Measurements from ENCODE around the gene OPTN.
"Not testable (repeated sequence)": the region's sequence is repeated elsewhere in the genome, so short reads cannot be mapped to it uniquely, and the experiment has no call there.

The OPTN gene

DNA sequence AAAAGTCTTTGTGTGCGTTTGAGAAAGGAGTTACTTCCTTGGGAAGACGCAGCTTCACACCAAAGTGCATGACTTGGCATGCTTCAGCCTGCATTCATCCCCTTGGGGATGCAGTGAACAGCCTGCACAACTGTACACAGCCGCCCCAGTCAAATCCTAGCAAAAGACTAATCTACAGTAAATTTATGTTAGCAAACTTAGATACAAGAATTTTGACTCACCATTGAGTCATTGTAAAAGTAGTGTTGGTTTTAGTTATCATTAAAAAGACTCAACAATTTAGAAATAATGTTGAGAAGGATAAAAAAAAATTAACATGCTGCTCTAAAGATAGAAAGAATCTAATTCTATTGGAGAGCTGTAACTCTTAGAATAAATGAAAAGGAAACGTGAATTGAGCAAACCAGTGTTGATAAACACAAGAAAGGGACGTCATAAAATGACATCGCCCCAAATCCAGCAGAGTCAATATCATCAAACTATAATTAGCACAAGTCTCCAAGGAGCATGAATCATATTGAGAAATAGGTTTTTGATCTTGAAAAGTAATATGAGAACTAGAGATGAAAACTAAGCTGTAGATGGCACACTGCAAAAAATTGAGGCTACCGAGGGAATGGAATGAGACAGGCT, 11.9 kb upstream of the OPTN start:
- no peak for DNase-seq

DNA sequence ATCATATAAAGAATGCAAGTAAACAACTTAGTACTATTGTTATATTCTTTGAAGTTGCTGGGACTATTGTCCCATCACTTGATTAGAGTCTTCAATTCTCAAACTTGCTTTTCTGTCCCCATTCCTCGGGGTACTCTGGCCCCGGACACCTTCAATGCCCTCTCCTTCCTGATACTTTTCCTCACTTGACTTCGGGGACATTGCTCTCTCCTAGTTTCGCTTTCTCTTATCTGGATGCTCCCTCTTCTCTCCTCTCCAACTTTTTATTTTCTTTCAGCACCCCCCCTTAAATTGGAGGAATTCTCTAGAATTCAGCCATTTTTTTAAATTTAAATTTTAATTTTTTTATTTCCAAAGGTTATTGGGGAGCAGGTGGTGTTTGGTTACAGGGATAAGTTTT, 10.6 kb upstream of the OPTN start:
- DNase-seq = no peak

DNA sequence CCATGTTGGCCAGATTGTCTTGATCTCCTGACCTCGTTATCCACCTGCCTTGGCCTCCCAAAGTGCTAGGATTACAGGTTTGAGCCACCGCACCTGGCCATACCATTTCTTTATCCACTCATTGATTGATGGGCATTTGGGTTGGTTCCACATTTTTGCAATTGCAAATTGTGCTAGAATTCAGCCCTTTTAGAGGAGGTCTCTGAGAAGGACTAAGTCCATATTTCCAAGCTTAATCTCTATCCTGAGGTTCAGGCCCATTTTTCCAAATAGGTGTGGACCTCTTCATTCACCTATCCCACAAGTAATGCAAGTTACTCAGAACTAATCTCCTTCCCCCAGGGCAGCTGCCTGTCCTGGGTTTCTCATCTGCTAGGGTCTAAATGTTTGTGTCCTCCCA, 9.7 kb upstream of the OPTN start:
- no peak for DNase-seq

DNA sequence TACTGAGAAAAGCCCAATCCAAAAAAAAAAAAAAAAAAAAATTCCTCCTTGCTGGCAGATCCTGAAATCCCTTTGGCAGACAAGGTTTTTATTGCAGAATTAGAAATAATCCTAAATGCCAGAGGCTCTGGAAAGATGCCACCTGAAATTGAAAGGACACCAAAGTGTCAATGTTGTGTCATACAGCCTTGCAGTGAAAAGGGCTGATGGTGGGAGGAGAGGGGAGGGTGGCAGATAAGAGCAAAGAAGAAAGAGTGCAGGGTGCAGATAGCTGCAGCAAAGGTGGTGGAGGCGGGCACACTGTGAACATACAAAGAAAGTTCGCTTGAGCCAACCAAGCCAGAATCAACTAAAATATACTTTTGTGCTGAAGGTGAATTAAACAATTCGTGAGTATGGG, 8.2 kb upstream of the OPTN start:
- no peak for DNase-seq

DNA sequence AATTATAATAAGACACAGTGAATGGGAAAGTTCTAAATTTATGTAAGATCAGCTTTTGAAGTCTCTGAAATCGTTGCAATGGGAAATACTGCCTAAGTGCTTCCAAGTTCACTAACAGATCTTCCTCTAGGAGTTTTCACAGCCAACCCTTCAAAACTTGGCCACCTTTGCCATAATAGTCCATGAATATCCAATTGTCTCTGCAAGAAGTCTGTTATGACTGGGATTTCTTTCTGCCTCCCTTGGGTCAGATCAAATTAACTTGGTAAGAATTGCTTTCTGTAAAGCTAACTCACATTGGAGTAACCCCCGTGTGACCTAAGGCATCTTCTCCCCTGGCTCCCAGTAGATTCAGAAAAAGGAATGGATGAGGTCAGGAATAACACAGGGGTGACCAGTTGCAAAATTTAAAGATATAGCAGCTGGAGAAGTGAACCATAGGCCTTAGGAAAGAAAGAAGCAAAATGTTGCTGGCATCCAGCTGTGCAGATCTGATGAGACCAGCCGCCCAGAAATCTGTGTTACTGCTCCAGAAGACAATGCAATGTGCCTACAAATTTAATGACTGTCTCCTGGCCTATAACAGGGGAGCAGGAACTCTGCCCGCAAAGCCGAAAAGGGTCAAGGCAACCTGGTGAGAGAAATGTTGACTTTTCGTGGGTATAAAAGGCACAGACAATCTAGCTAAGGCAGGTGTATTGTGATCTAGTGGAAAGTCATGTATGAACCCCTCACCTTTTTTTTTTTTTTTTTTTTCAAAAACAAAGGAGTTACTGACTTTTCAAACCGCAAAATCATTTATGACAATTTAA, 7.5 kb upstream of the OPTN start:
- no peak for DNase-seq

DNA sequence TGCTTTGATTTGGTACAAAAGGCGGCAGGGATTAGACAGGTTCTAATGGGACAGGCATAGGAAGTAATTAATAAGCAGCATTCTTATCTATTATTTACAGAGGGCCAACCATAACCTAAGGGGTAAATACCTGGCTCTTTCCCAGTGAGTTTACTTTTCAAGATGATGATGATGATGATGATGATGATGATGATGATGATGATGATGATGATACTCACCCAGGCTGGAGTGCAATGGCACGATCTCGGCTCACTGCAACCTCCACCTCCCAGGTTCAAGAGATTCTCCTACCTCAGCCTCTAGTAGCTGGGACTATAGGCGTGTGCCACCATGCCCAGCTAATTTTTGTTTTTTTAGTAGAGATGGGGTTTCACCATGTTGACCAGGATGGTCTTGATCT, 5.9 kb upstream of the OPTN start:
- DNase-seq = not testable (repeated sequence)

DNA sequence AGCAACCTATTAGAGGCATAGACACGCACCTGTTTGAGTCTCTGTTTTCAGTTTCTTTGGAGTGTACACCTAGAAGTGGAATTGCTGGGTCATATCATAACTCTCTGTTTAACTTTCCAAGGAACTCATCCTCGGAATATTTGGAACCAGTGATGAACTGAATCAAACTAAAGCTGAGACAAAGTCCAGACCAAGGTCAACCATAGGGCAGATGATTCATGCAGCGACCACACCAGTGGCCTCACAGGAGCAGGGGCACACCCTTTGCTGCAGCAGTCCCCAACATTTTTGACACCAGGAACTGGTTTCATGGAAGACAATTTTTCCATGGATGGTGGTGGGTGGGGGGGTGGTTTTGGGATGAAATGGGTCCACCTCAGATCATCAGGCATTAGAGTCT, 4.9 kb upstream of the OPTN start:
- DNase-seq = no peak

DNA sequence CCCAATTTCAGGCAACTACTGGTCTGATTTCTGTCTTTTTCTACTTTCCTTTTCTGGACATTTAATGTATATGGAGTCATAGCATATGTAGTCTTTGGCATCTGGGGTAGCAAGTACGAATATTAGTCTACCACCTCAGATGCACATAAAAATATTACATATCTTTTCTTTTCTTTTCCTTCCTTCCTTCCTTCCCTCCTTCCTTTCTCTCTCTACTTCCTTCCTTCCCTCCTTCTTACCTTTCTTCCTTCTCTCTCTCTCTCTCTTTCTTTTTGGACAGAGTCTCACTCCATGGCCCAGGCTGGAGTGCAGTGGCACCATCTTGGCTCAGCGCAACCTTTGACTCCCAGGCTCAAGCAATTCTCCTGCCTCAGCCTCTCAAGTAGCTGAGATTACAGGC, 4.0 kb upstream of the OPTN start:
- DNase-seq = no peak

DNA sequence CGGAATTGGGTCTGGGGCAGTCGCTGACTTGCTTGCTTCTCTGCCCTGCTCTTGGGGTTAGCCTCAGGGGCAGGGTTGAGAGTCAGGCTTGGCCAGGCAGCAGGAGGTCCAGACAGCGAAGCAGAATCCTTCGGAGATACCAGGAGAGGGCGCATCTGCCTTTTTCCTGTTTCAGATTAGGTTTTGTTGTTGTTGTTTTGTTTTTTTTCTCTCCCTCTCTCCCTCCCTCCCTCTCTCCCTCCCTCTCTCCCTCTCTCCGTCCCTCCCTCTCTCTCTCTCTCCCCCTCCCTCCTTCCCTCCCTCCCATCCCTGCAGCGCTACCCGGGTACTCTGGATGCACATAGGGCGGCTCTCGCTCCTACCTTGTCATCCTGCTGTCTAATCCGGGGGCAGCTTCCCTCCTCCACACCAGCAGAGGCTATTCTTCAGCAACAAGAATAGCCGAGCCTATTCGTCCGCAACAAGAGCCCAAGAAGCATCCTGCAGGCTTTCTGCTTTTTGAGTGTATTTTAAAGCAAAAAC, 758 bp upstream of the OPTN start:
- peak; percentile 53 for DNase-seq

DNA sequence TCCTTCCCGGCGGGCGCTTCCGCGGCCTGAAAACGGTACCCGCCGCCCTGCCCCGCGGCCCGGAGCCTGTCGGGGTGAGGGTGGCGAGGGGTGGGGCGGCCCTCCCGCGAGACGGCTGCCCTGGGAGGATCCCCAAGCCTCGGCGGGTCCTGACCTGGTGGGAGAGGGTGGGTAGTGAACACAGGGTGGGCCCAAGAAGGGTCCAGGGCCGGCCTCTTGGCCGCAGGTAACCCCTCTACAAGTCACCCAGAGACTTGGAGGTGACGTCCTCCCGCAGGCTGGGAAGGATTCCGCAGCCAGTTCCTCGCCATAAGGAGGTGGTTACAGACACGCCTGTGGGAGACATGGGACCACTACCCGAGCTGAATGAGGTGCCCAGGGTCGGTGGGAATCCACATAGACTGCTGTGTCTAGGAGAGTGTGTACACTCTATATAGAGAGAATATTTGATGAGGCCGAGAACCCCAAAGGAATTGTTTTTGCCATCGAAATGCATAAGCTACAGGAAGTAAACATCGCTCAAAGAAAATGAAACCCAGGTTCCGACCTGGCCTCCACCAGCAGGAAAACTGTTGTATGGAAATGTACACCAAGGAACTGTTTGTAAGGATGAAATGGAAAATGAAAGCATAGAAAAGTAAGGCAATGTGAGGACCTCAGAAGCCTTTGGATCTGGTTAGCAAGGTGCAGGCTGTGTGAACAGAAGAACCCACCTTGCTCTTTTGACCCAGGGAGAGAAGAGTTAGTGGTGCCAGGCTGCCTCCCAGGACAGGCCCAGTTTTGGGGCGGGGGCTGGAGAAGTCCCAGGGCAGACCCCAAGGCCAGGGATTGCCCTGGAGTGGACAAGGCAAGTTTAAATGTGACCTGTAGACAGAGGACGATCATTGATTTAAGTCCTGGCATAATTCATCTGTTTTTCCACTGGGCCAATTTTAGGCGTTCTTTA, 659 bp downstream of the OPTN start:
- peak; percentile 63 for DNase-seq

DNA sequence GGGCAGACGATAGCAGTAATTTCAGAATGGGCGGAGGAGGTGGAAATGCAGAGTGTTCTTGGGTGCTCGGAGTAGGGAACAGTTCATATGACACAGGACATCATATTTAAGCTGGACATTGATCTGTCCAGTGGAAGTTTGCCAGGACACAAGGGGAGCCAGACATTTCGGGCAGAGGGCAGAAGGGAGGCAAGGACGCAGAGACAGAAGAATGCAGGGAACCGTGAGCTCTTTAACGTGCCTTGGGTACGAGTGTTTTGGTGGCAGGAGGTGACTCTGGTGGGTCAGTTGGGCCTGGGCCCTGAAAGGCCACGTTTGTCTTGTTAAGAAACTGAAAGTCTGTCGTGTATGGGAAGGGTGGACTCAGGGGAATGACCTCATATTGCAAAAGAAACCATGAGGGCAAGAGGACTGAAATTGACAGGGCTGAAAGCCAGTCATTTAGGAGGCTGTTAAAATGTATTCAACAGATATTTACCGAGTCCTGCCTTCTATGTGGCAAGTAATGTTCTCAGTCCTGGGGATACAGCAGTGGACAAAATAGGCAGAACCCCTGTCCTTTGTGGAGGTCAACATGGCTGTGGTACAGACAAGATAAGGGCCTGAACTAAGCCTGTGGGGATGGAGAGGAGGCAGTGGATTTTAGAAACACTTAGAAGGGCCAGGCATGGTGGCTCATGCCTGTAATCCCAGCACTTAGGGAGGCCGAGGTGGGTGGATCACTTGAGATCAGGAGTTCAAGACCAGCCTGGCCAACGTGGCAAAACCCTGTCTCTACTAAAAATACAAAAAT, 2.2 kb downstream of the OPTN start:
- no peak for DNase-seq

DNA sequence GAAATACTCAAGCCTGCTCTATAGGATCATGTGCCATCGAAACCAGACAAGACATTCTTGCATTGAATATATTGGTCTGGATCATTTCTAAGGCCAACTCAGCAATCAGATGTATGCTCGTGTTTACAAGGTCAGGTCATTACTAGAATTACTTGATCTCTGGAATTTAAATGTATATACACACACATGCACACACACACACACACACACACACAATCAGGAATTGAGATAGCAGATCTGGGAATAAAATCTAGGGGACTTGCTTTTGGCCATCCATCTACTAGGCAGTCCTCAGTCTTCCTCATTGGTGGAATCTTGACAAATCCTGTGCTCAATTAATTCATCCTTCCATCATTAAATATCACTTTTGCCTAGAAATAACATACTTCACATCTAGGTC, 3.6 kb downstream of the OPTN start:
- no peak for DNase-seq

DNA sequence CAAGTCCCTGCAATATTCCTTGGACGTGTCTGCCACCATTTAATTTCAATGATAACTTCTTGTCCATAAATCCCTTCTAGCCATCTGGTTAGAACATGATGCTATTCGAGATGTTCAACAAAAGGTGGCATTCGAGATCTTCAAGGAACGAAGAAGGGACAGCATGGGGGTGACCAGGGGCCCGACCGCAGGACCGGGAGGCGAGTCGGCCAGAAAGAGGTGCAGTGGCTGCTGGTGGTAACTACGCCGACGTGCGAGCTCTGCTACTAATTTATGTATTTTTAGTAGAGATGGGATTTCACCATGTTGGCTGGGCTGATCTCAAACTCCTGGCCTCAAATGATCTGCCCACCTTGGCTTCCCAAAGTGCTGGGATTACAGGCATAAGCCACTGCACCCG, 4.7 kb downstream of the OPTN start:
- DNase-seq = no peak

DNA sequence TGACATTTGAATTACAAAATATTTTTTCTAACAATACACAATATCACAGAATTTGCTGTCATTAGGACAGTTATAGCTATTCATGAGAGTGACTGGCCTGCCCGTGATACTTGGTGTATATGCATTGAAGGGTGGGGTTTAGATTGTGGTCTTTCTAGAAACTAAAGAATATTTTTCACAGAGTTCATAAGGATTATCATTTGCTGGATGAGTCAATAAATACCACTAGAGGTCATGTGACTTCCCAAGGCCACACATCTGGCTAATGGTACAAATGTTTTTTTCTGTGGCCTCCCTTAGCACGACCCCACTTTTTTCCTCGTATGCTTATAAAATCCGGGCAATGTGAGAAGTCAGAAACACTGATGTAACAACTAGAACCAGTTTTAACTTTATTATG, 5.2 kb downstream of the OPTN start:
- DNase-seq = no peak

DNA sequence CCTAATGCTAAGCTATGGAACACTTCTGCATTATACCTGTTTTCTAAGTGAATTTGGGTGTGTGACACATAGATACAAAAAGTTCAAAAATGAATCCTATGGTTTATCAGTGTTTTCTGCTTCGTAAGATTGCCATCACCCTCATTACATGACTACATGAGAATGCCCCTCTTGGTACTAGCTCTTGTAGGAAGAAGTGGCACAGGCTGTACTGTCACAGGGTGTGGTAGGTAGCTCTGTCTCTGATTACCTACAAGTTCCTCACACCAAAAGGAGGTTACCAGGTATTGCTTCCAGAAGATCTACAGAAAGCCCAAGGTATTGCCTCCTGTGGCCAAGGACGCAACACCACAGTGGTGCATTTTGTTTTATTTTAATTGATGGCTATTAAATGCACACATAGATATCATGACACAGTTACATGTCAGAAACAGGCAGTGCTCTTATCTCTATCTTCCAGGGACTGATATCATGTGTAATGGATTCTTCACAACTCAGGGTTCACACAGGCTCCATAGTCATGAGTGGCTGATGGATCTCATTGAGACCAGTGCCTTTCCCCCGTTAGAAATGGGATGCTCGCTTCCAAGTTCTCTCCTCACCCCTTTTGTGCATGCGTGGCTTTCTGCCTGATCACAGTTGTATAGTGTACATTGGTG, 6.6 kb downstream of the OPTN start:
- no peak for DNase-seq

DNA sequence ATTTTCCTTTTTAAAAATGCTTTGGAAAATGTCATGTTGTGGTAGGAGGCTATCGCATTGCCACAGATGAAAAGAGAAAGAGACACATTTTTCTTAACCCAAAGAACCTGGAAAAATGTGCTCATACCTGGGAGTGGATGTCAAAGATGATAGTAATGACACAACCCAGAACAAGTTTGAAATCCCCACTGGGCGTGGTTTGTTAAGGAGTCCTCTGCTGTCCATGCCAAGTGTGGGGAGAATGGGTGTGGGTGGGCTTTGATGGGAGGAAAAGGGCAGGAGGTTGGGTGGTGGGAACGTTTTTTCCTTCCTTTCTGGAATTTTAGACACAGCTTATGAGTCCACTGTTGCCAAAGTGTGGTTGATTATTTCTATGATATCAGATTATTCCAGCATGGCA, 10.9 kb downstream of the OPTN start:
- DNase-seq = no peak

DNA sequence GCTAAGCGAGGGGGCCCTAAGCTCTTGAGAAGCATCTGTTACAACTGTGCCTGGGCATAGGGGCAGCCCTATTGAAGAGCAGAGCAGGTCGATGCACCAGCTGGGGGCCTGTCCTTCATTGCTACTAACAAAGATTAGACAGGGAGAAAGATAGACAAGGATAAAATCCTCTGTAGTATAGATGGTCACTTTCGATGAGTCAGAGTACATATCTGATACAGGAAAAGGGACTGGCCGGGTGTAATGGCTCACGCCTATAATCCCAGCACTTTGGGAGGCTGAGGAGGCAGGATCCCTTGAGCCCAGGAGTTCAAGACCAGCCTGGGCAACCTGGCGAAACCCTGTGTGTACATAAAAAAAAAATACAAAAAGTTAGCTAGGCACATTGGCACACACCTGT, 13.6 kb downstream of the OPTN start:
- no peak for DNase-seq

DNA sequence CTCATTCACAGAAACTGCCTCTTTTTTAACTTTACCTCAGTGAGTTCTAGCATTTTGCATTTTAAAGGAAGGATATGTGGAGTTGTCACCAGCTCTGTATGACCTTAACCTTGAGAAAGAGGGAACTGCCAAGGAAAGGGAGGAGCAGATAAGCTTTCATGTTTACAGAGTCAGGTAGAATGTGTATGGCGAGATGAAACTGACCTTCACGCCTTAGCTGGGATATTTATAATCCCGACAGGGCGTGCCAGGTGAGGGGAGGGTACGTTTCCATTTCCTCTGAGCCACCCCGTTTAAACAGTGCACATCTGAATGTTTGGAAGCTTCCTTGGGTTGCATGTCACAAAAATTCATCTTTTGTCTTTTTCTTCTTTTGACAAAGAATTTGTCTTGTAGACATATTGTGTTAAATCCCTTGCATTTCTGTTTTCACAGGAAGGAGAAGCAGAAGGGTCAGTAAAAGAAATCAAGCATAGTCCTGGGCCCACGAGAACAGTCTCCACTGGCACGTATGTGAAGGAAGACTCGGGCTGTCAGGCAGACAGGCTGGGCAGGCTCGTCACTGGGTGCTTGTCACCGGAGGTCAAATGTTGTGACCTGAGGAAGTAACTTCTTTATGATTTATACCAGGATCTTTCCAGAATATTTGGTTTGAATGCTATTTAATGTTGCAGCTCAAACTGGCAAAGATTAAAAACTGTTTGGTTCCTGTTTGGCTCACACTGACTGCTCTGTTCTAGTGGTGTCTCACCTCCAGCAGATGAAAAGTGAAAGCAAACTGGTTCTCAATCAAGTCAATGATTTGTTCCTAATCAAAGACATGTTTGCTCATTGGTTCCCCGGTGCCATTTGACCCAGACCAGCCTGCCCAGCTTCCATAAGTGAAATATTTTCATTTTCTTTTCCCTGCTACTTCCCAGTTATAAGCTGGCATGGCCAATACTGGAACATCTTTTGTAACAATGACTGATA, 16.2 kb downstream of the OPTN start:
- DNase-seq = no peak

DNA sequence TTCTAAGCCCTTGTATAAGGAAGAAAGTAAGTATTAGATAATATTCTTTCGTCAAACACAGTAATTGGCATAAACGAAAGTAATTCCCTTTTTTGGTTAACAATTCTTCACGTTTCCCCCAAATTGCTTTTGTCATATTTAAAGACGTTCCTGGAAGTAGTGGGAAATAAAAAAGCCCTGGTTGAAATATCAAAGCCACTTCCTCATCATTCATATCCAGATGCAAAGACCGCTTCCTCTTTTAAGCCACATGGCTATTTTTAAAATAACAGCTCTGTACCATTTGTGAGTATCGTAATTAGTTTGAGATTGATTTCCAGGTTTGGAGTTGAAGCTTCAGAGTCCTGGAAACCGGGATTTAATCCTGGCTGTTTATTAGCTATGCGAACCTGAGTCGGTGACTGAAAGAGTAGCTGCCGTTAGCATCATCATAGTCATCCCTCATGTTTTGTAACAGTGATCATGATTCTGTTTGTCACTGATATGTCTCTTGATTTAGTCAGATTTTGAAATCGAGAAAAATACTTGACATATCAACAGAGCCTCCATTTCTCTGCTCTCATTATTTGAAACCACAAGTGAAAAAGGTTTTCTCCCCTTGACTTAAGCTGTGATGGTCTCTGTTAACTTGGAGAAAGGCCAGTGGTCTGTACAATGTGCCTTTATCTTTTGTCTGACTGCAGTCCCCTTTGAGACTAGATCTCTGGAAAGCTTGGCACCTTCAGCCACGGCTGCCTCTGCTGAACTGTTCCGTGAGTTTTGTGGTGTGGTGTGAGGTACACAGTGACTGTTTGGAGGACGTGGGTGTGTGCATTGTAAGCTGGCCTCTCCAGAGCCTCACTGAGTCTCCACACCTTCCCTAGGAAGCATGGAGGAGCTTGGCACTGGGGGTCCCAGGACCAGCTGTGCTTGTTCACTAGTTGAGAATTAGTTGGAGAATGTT, 18.1 kb downstream of the OPTN start:
- no peak for DNase-seq

Data from right kidney (tissue), 1 donor.